ENCODE measurements around the gene STARD5.

STARD5 gene

DNA sequence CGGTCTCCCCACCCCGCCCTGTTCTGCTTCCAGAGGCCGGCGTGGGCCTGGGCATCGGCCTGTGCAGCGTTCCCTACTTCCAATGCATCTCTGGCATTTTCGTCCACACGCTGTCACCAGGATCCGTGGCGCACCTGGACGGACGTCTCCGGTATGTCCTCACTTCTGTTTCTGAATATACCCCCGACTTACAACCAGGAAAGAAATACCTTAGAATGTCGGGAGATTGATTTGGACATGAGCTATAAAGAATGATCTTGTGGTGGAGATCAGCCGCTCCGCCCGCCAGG lies 41.4 kb downstream of the STARD5 start:
- Histone ChIP-seq H3K9me3 (ENCODE audit: insufficient read depth, low read depth, low read length) (peaks cover 5% of the 10 kb centered on the region; the same call in 1 of the 2 replicates), H2AFZ (ENCODE audit: low read length) (no peak overlapping the region), H3K36me3 (ENCODE audit: insufficient read depth, low read length) (no peaks in the 10 kb centered on the region), H3K9me2 (replicated peaks; ENCODE audit: low read depth, low read length) (no peaks in the 10 kb centered on the region), H3K79me2 (ENCODE audit: insufficient read depth, low read length) (no peaks in the 10 kb centered on the region), H3K9ac (ENCODE audit: low read depth, low read length, poor library complexity, severe bottlenecking) (no peak overlapping the region), H3K27me3 (ENCODE audit: insufficient read depth, low read length, poor library complexity, severe bottlenecking) (no peaks in the 10 kb centered on the region), H4K20me1 (ENCODE audit: insufficient read depth, low read length, poor library complexity, severe bottlenecking) (no peaks in the 10 kb centered on the region), H3K4me1 (ENCODE audit: insufficient read depth, low read length, poor library complexity, severe bottlenecking) (peaks cover 33% of the 10 kb centered on the region), H3F3A (ENCODE audit: low read depth) (no peaks in the 10 kb centered on the region), H3K4me3 (ENCODE audit: low read length, poor library complexity, severe bottlenecking) (no peak overlapping the region), H3K4me2 (ENCODE audit: low read depth, low read length, poor library complexity, severe bottlenecking) (no peak overlapping the region)
- TF ChIP-seq EZH2phosphoT487 (IDR thresholded peaks at IDR 0.05; ENCODE audit: borderline replicate concordance) (no peak), CTCF (conservative IDR thresholded peaks at IDR 0.05; ENCODE audit: low read length) (no peak)

DNA sequence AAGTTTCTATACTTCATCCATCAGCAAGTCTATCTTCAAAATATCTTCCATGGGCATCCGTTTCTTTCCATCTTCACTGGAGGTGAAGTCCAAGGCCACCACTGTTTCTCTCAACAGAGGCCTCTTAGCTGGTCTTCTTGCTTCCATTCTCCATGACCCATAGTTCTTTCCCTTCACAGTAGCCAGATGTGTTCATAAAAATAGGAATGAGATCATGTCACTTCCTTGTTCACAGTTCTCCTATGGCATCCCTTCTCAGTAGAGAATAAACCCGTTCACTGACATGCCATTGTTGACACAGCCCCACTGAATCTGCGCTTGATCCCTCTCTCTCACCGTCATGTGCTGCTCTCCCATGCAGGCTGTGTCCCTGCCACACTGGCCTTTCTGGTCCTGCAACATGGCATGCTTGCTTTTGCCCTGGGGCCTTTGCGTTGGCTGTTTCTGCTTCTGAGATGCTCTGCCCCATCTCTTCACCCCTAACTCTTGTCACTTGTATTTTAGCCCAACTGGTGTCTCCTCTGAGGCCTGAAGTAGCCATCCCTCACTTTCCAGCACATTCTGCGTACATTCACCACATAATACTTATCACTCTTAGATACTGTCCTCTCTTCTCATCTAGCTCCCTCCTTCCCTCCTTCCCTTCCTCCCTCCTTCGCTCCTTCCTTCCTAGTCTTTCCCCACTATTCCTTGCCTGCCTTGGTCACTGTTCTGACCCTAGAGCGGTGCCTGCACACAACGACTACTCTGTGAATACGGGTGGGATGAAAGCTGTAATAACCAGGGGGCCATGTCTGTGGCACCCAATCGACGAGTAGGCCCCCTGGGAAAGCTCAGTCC lies 42.0 kb downstream of the STARD5 start:
- no peak overlapping the region for H3K4me3 ChIP-seq (ENCODE audit: low read length, poor library complexity, severe bottlenecking)
- no peaks in the 10 kb centered on the region for H3K36me3 ChIP-seq (ENCODE audit: insufficient read depth, low read length)
- no peaks in the 10 kb centered on the region for H3K27me3 ChIP-seq (ENCODE audit: insufficient read depth, low read length, poor library complexity, severe bottlenecking)
- H2AFZ ChIP-seq (ENCODE audit: low read length) = no peak overlapping the region
- no peaks in the 10 kb centered on the region for H3F3A ChIP-seq (ENCODE audit: low read depth)
- TF ChIP-seq CTCF (conservative IDR thresholded peaks at IDR 0.05; ENCODE audit: low read length) (no peak), EZH2phosphoT487 (IDR thresholded peaks at IDR 0.05; ENCODE audit: borderline replicate concordance) (no peak)
- H3K79me2 ChIP-seq (ENCODE audit: insufficient read depth, low read length) = no peaks in the 10 kb centered on the region
- H3K4me1 ChIP-seq (ENCODE audit: insufficient read depth, low read length, poor library complexity, severe bottlenecking) = peaks cover 30% of the 10 kb centered on the region
- H3K9me3 ChIP-seq (ENCODE audit: insufficient read depth, low read depth, low read length) = peaks cover 10% of the 10 kb centered on the region; the same call in 1 of the 2 replicates
- H3K9ac ChIP-seq (ENCODE audit: low read depth, low read length, poor library complexity, severe bottlenecking) = no peak overlapping the region
- no peak overlapping the region for H3K4me2 ChIP-seq (ENCODE audit: low read depth, low read length, poor library complexity, severe bottlenecking)
- H3K9me2 ChIP-seq (replicated peaks; ENCODE audit: low read depth, low read length) = no peaks in the 10 kb centered on the region
- no peaks in the 10 kb centered on the region for H4K20me1 ChIP-seq (ENCODE audit: insufficient read depth, low read length, poor library complexity, severe bottlenecking)

GRCh38 chr15:81281456-81281735 lies 42.5 kb downstream of the STARD5 start:
- no peaks in the 10 kb centered on the region for H3F3A ChIP-seq (ENCODE audit: low read depth)
- H3K9me2 ChIP-seq (replicated peaks; ENCODE audit: low read depth, low read length) = no peaks in the 10 kb centered on the region
- H3K4me1 ChIP-seq (ENCODE audit: insufficient read depth, low read length, poor library complexity, severe bottlenecking) = peaks cover 27% of the 10 kb centered on the region
- H3K36me3 ChIP-seq (ENCODE audit: insufficient read depth, low read length) = no peaks in the 10 kb centered on the region
- no peak overlapping the region for H3K9ac ChIP-seq (ENCODE audit: low read depth, low read length, poor library complexity, severe bottlenecking)
- H3K9me3 ChIP-seq (ENCODE audit: insufficient read depth, low read depth, low read length) = peaks cover 12% of the 10 kb centered on the region; the same call in 1 of the 2 replicates
- no peaks in the 10 kb centered on the region for H4K20me1 ChIP-seq (ENCODE audit: insufficient read depth, low read length, poor library complexity, severe bottlenecking)
- no peaks in the 10 kb centered on the region for H3K27me3 ChIP-seq (ENCODE audit: insufficient read depth, low read length, poor library complexity, severe bottlenecking)
- no peak overlapping the region for H3K4me3 ChIP-seq (ENCODE audit: low read length, poor library complexity, severe bottlenecking)
- no peak overlapping the region for H2AFZ ChIP-seq (ENCODE audit: low read length)
- no peaks in the 10 kb centered on the region for H3K79me2 ChIP-seq (ENCODE audit: insufficient read depth, low read length)
- TF ChIP-seq CTCF (conservative IDR thresholded peaks at IDR 0.05; ENCODE audit: low read length) (no peak), EZH2phosphoT487 (IDR thresholded peaks at IDR 0.05; ENCODE audit: borderline replicate concordance) (no peak)
- no peak overlapping the region for H3K4me2 ChIP-seq (ENCODE audit: low read depth, low read length, poor library complexity, severe bottlenecking)
